GM23248 (cell line): ENCODE data around the gene DOK6. TPM values are rescaled to one million over a fixed set of nuclear protein-coding genes. Genes with fewer than 3 reads are reported as not detected.

ENCODE experiments used
- DNase-seq: peaks from one replicate; pipeline ENCODE4 v3.0.0-alpha.2; 2015
- H2AFZ ChIP-seq: fragments of 200-600 bp; sonication (generic); 2 replicates; pipeline ENCODE4 v1.6.1; 2016; ENCODE audit warnings: antibody characterized with exemption
- H3F3A ChIP-seq: fragments of 200-600 bp; sonication (generic); 2 replicates; pipeline ENCODE4 v1.6.1; 2016; ENCODE audit warnings: mild to moderate bottlenecking, antibody characterized with exemption, mixed run types; ENCODE audit not compliant: insufficient read depth
- H3K27ac ChIP-seq: fragments of 200-600 bp; sonication (generic); 2 replicates; pipeline ENCODE4 v1.5.1; 2016; ENCODE audit warnings: mild to moderate bottlenecking
- H3K27me3 ChIP-seq: fragments of 200-600 bp; sonication (generic); replicated peaks from 2 replicates; pipeline ENCODE4 v1.6.1; 2016; ENCODE audit warnings: mild to moderate bottlenecking; ENCODE audit not compliant: insufficient read depth
- H3K36me3 ChIP-seq: fragments of 200-600 bp; sonication (generic); 2 replicates; pipeline ENCODE4 v1.6.1; 2016; ENCODE audit warnings: low read depth, mild to moderate bottlenecking
- H3K4me1 ChIP-seq: fragments of 200-600 bp; sonication (generic); 2 replicates; pipeline ENCODE4 v1.6.1; 2016; ENCODE audit warnings: mild to moderate bottlenecking; ENCODE audit not compliant: insufficient read depth
- H3K4me2 ChIP-seq: fragments of 200-600 bp; sonication (generic); one replicate; pipeline ENCODE4 v1.6.1; 2016; ENCODE audit warnings: mild to moderate bottlenecking; ENCODE audit not compliant: unreplicated experiment
- H3K4me3 ChIP-seq: fragments of 200-600 bp; sonication (generic); 2 replicates; pipeline ENCODE4 v1.5.1; 2016; ENCODE audit warnings: mild to moderate bottlenecking
- H3K79me2 ChIP-seq: fragments of 200-600 bp; sonication (generic); 2 replicates; pipeline ENCODE4 v1.6.1; 2016; ENCODE audit warnings: mild to moderate bottlenecking; ENCODE audit not compliant: insufficient read depth
- H3K9ac ChIP-seq: fragments of 200-600 bp; sonication (generic); 2 replicates; pipeline ENCODE4 v1.6.1; 2016; ENCODE audit warnings: mild to moderate bottlenecking
- H3K9me2 ChIP-seq: fragments of 200-600 bp; sonication (generic); 2 replicates; pipeline ENCODE4 v1.6.1; 2016; ENCODE audit warnings: mixed run types, mild to moderate bottlenecking, moderate library complexity; ENCODE audit not compliant: insufficient read depth
- H3K9me3 ChIP-seq: fragments of 200-600 bp; sonication (generic); one replicate; pipeline ENCODE4 v1.6.1; 2017; ENCODE audit warnings: low read depth
- H4K20me1 ChIP-seq: fragments of 200-600 bp; sonication (generic); 2 replicates; pipeline ENCODE4 v1.6.0; 2016; ENCODE audit not compliant: insufficient read depth
- EZH2 ChIP-seq: fragments of 200-600 bp; sonication (generic); IDR thresholded peaks from 2 replicates; pipeline ENCODE4 v1.6.1; 2018; ENCODE audit warnings: antibody characterized with exemption, mild to moderate bottlenecking; ENCODE audit not compliant: insufficient read depth, poor library complexity, severe bottlenecking
- EZH2phosphoT487 ChIP-seq: fragments of 200-600 bp; sonication (generic); IDR thresholded peaks from 2 replicates; pipeline ENCODE4 v1.6.1; 2018; ENCODE audit warnings: antibody characterized with exemption, moderate library complexity, mild to moderate bottlenecking, low read depth; ENCODE audit not compliant: insufficient read depth
- WGBS, 2 experiments: methylation state at CpG; one replicate each; pipeline ENCODE4 v1.1.6; 2015 to 2017; ENCODE audit warnings: low lambda C conversion rate in 2 of 2, low coverage in 1 of 2; ENCODE audit errors: missing lambda C conversion rate in 2 of 2; 5-methylcytosine and 5-hydroxymethylcytosine counted together
- in situ Hi-C: fragments of 300-500 bp; cut with MboI; formaldehyde crosslinking; loops from 2 replicates; pipeline ENCODE4 v1.15.0; 2020
- polyA plus RNA-seq: library from polyadenylated mRNA; unstranded; fragments of >200 nt; fragmentation: Nextera tagmentation; extraction: Ambion mirVana; gene quantifications from 2 replicates; pipeline ENCODE4 v1.2.1, GENCODE V29; 2016
- total RNA-seq: library from RNA; depleted of rRNA; stranded (reverse); fragments of >200 nt; shearing (Covaris generic); gene quantifications from 2 replicates; pipeline ENCODE4 v1.2.3, GENCODE V29; 2014

The DOK6 gene
- total and polyA plus RNA-seq, 2 experiments from 2014 or later = 1.1 to 5.2 TPM

DNA sequence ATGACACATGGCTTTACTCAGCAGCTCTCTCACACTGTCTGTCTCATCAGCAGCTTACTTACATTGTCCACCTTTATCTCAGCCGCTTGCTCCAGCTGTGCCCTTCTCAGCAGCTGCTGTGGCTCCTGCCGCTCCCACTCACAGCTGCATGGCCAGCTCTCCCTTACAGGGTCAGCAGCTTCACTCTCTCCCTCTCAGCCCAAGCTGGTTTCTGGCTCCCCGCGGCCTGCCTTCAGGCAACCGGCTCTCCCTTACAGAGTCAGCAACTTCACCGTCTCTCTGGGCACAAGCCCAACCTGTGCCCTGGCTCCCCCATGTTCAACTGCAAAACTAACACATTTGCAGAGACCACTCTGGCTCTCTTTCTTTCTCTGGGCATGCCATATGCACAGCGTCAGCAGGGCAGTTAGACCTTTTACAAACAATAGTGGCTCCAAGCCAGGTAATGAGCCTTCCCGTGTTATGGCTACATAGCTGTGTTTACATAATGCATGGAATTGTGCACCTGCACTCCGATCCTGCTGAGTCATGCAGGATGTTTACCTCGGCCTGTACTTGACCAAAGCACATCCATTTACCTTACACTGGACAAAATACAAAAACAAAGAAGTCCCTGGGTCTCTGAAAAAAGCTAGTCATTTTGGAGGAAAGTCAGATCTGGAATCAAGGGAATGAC lies 167.3 kb downstream of the DOK6 start:
- no peak for DNase-seq
- no peaks in the 10 kb centered on the region for H3K27me3 ChIP-seq
- H3K4me2 ChIP-seq = no peak overlapping the region
- no peak overlapping the region for H2AFZ ChIP-seq
- H3K9ac ChIP-seq = no peak overlapping the region
- H4K20me1 ChIP-seq = no peaks in the 10 kb centered on the region
- no peaks in the 10 kb centered on the region for H3F3A ChIP-seq
- in situ Hi-C loops = no loop called here
- no peaks in the 10 kb centered on the region for H3K36me3 ChIP-seq
- whole genome bisulfite sequencing, 2 experiments = 74 to 75% methylated on average over 9 to 10 of the region's 10 CpGs
- H3K79me2 ChIP-seq = no peaks in the 10 kb centered on the region
- no peaks in the 10 kb centered on the region for H3K9me3 ChIP-seq
- H3K9me2 ChIP-seq = no peaks in the 10 kb centered on the region
- no peak for TF ChIP-seq EZH2phosphoT487
- no peak for TF ChIP-seq EZH2
- no peaks in the 10 kb centered on the region for H3K4me1 ChIP-seq
- H3K4me3 ChIP-seq = no peak overlapping the region
- H3K27ac ChIP-seq = no peak overlapping the region

- WGBS, 2 experiments = 82 to 83% methylated on average over 2 of the region's 2 CpGs
- no peak overlapping the region for H3K27ac ChIP-seq
- in situ Hi-C loops = no loop called here
- H4K20me1 ChIP-seq = no peaks in the 10 kb centered on the region
- TF ChIP-seq EZH2phosphoT487 (no peak), EZH2 (no peak)
- H3K4me3 ChIP-seq = no peak overlapping the region
- no peak overlapping the region for H3K4me2 ChIP-seq
- H3K4me1 ChIP-seq = no peaks in the 10 kb centered on the region
- H3K9me3 ChIP-seq = no peaks in the 10 kb centered on the region
- H3F3A ChIP-seq = no peaks in the 10 kb centered on the region
- no peaks in the 10 kb centered on the region for H3K27me3 ChIP-seq
- no peaks in the 10 kb centered on the region for H3K36me3 ChIP-seq
- no peak overlapping the region for H2AFZ ChIP-seq
- no peak overlapping the region for H3K9ac ChIP-seq
- no peak for DNase-seq
- no peaks in the 10 kb centered on the region for H3K9me2 ChIP-seq
- no peaks in the 10 kb centered on the region for H3K79me2 ChIP-seq
These were observed 168.4 kb downstream of the DOK6 start for GRCh38 chr18:69569133-69569532.

GRCh38 chr18:69574401-69574800 lies 173.7 kb downstream of the DOK6 start:
- H3K9me3 ChIP-seq = no peaks in the 10 kb centered on the region
- no peak overlapping the region for H3K27ac ChIP-seq
- H3F3A ChIP-seq = no peaks in the 10 kb centered on the region
- H3K4me1 ChIP-seq = no peaks in the 10 kb centered on the region
- 56 to 70% methylated on average over 2 of the region's 2 CpGs for WGBS, 2 experiments
- DNase-seq = peak; percentile 13
- H3K4me3 ChIP-seq = no peak overlapping the region
- H3K79me2 ChIP-seq = no peaks in the 10 kb centered on the region
- no peak overlapping the region for H3K4me2 ChIP-seq
- no peak overlapping the region for H2AFZ ChIP-seq
- H3K36me3 ChIP-seq = no peaks in the 10 kb centered on the region
- H4K20me1 ChIP-seq = no peaks in the 10 kb centered on the region
- H3K27me3 ChIP-seq = no peaks in the 10 kb centered on the region
- TF ChIP-seq EZH2 (no peak), EZH2phosphoT487 (no peak)
- H3K9ac ChIP-seq = no peak overlapping the region
- H3K9me2 ChIP-seq = no peaks in the 10 kb centered on the region
- in situ Hi-C loops = no loop called here

GRCh38 chr18:69580107-69580506 lies 179.4 kb downstream of the DOK6 start:
- no peaks in the 10 kb centered on the region for H3K36me3 ChIP-seq
- peak overlapping the region; percentile 8; the same call in 1 of the 2 replicates for H3K4me3 ChIP-seq
- no peaks in the 10 kb centered on the region for H4K20me1 ChIP-seq
- 5 to 10% methylated on average over 3 of the region's 3 CpGs for WGBS, 2 experiments
- no peak overlapping the region for H3K9ac ChIP-seq
- DNase-seq = peak; percentile 26
- H3K9me2 ChIP-seq = no peaks in the 10 kb centered on the region
- H3K9me3 ChIP-seq = no peaks in the 10 kb centered on the region
- H3K4me1 ChIP-seq = no peaks in the 10 kb centered on the region
- no peak overlapping the region for H3K4me2 ChIP-seq
- no peak for TF ChIP-seq EZH2phosphoT487
- TF ChIP-seq EZH2 = no peak
- H3K27me3 ChIP-seq = no peaks in the 10 kb centered on the region
- no peaks in the 10 kb centered on the region for H3F3A ChIP-seq
- H2AFZ ChIP-seq = peak overlapping the region; percentile 67
- no peak overlapping the region for H3K27ac ChIP-seq
- in situ Hi-C loops = no loop called here
- no peaks in the 10 kb centered on the region for H3K79me2 ChIP-seq

DNA sequence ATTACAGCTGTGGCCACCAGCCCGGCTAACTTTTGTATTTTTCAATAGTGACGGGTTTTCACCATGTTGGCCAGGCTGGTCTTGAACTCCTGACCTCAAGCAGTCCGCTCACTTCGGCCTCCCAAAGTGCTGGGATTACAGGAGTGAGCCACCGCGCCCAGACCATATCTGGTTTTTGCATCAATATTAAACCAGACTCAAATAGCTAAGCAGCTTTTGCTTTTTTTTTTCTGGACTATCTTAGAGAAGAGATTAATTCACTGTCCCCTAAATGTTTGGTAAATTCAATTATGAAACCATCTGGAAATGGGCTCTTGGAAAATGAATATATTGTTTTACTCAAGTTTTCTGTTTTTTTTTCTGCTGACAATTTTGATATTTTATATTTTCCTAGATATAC lies 183.7 kb downstream of the DOK6 start:
- H3K4me3 ChIP-seq = no peak overlapping the region
- no peaks in the 10 kb centered on the region for H3K4me1 ChIP-seq
- no peak overlapping the region for H3K9ac ChIP-seq
- WGBS, 2 experiments = 96% methylated on average over 6 of the region's 6 CpGs
- DNase-seq = no peak
- no peaks in the 10 kb centered on the region for H3K9me3 ChIP-seq
- no peak overlapping the region for H2AFZ ChIP-seq
- no peaks in the 10 kb centered on the region for H3K79me2 ChIP-seq
- no peaks in the 10 kb centered on the region for H4K20me1 ChIP-seq
- TF ChIP-seq EZH2phosphoT487 = no peak
- TF ChIP-seq EZH2 = no peak
- H3K27me3 ChIP-seq = no peaks in the 10 kb centered on the region
- H3K27ac ChIP-seq = no peak overlapping the region
- no peak overlapping the region for H3K4me2 ChIP-seq
- no peaks in the 10 kb centered on the region for H3K36me3 ChIP-seq
- in situ Hi-C loops = no loop called here
- no peaks in the 10 kb centered on the region for H3K9me2 ChIP-seq
- no peaks in the 10 kb centered on the region for H3F3A ChIP-seq
